Activated CD8-positive, alpha-beta T cell treated with anti-CD3 and anti-CD28 coated beads, Interleukin-2, amount 10 ng/mL, durations not matched to agents 7 days and 5 days (primary cell): Measurements from ENCODE around the gene POLA1. TPM values are rescaled to one million over a fixed set of nuclear protein-coding genes. Genes with fewer than 3 reads are reported as not detected.

Experiments used
- ATAC-seq: fragments of 150-1000 bp; cut with Tn5 transposase; one replicate; pipeline ENCODE4 v1.10.0; 2021; ENCODE audit warnings: moderate library complexity
- CTCF ChIA-PET: fragments of 350-600 bp; sonication (Branson Sonifier 250); formaldehyde crosslinking; loops from one replicate; lab custom pipeline; 2021; ENCODE audit warnings: antibody characterized with exemption; lab: Charles Lee
- POLR2A ChIA-PET: fragments of 350-600 bp; sonication (Branson Sonifier 250); formaldehyde crosslinking; loops from one replicate; lab custom pipeline; 2021; ENCODE audit warnings: antibody characterized with exemption; lab: Charles Lee
- DNase-seq: peaks from one replicate; pipeline ENCODE4 v3.0.0-alpha.2; 2020
- H3K27ac Mint-ChIP-seq: one replicate; pipeline ENCODE4 v1.8.0; 2021; ENCODE audit warnings: mild to moderate bottlenecking, mixed read lengths
- H3K27me3 Mint-ChIP-seq: one replicate; pipeline ENCODE4 v1.8.0; 2021; ENCODE audit warnings: low read depth, mixed read lengths
- H3K36me3 Mint-ChIP-seq: one replicate; pipeline ENCODE4 v1.8.0; 2021; ENCODE audit warnings: low read depth, mixed read lengths
- H3K4me1 Mint-ChIP-seq: one replicate; pipeline ENCODE4 v1.8.0; 2021; ENCODE audit warnings: low read depth, mixed read lengths
- H3K4me3 Mint-ChIP-seq: one replicate; pipeline ENCODE4 v1.8.0; 2021; ENCODE audit warnings: mild to moderate bottlenecking, mixed read lengths
- H3K9me3 Mint-ChIP-seq: one replicate; pipeline ENCODE4 v1.8.0; 2022; ENCODE audit warnings: mixed read lengths; ENCODE audit not compliant: insufficient read depth
- total RNA-seq, 2 experiments: library from RNA; stranded (reverse); gene quantifications; one replicate each; pipeline ENCODE4 v1.2.3, GENCODE V29; 2021

Gene POLA1
- total RNA-seq, 2 experiments from 2014 or later: 37.0 to 38.2 TPM

- ATAC-seq (no peak), DNase-seq (no peak)
- ChIA-PET CTCF (no interaction called here), POLR2A (no interaction called here)
- Mint-ChIP-seq H3K27ac (no peak overlapping the region), H3K9me3 (no peaks in the 10 kb centered on the region), H3K4me3 (no peak overlapping the region), H3K4me1 (peaks cover 10% of the 10 kb centered on the region), H3K36me3 (peaks cover 6% of the 10 kb centered on the region), H3K27me3 (no peaks in the 10 kb centered on the region)
Measured at GRCh38 chrX:24955372-24955930, 261.7 kb downstream of the POLA1 start.

GRCh38 chrX:24956828-24957227 lies 263.1 kb downstream of the POLA1 start:
- H3K4me1 Mint-ChIP-seq: peaks cover 10% of the 10 kb centered on the region
- H3K9me3 Mint-ChIP-seq: no peaks in the 10 kb centered on the region
- no peak overlapping the region for H3K4me3 Mint-ChIP-seq
- no peaks in the 10 kb centered on the region for H3K27me3 Mint-ChIP-seq
- CTCF ChIA-PET: no interaction called here
- DNase-seq: no peak
- no peak for ATAC-seq
- H3K36me3 Mint-ChIP-seq: peaks cover 6% of the 10 kb centered on the region
- POLR2A ChIA-PET: no interaction called here
- H3K27ac Mint-ChIP-seq: no peak overlapping the region

GRCh38 chrX:24961809-24962208 lies 268.1 kb downstream of the POLA1 start:
- Mint-ChIP-seq H3K36me3 (peaks cover 4% of the 10 kb centered on the region), H3K4me3 (no peak overlapping the region), H3K4me1 (no peaks in the 10 kb centered on the region), H3K27me3 (no peaks in the 10 kb centered on the region), H3K27ac (no peak overlapping the region), H3K9me3 (no peaks in the 10 kb centered on the region)
- DNase-seq: no peak
- CTCF ChIA-PET: no interaction called here
- POLR2A ChIA-PET: no interaction called here
- no peak for ATAC-seq

GRCh38 chrX:24963823-24964222 lies 270.1 kb downstream of the POLA1 start:
- ChIA-PET POLR2A (no interaction called here), CTCF (no interaction called here)
- H3K27me3 Mint-ChIP-seq: no peaks in the 10 kb centered on the region
- DNase-seq: no peak
- H3K36me3 Mint-ChIP-seq: no peaks in the 10 kb centered on the region
- ATAC-seq: no peak
- no peak overlapping the region for H3K4me3 Mint-ChIP-seq
- H3K4me1 Mint-ChIP-seq: no peaks in the 10 kb centered on the region
- no peaks in the 10 kb centered on the region for H3K9me3 Mint-ChIP-seq
- H3K27ac Mint-ChIP-seq: no peak overlapping the region

- no peak for DNase-seq
Measured at GRCh38 chrX:24965372-24965771, 271.7 kb downstream of the POLA1 start.

GRCh38 chrX:24969812-24970211 lies 276.1 kb downstream of the POLA1 start:
- no peaks in the 10 kb centered on the region for H3K4me1 Mint-ChIP-seq
- peaks cover 19% of the 10 kb centered on the region for H3K36me3 Mint-ChIP-seq
- POLR2A ChIA-PET: no interaction called here
- CTCF ChIA-PET: no interaction called here
- no peak for DNase-seq
- no peak overlapping the region for H3K4me3 Mint-ChIP-seq
- no peaks in the 10 kb centered on the region for H3K27me3 Mint-ChIP-seq
- H3K9me3 Mint-ChIP-seq: no peaks in the 10 kb centered on the region
- no peak overlapping the region for H3K27ac Mint-ChIP-seq
- no peak for ATAC-seq

More at GRCh38 chrX:24965372-24965771, 271.7 kb downstream of the POLA1 start:
- Mint-ChIP-seq H3K4me3 (no peak overlapping the region), H3K36me3 (peaks cover 8% of the 10 kb centered on the region), H3K4me1 (no peaks in the 10 kb centered on the region), H3K9me3 (no peaks in the 10 kb centered on the region), H3K27me3 (no peaks in the 10 kb centered on the region), H3K27ac (no peak overlapping the region)
- CTCF ChIA-PET: interaction anchor here (1.4 kb wide), 1 partner anchor 127 kb away, joined by 3 read pairs; no protein-coding TSS in a partner anchor
- no peak for ATAC-seq
- POLR2A ChIA-PET: no interaction called here

- CTCF ChIA-PET: no interaction called here
- Mint-ChIP-seq H3K4me1 (no peaks in the 10 kb centered on the region), H3K4me3 (no peak overlapping the region), H3K36me3 (peaks cover 4% of the 10 kb centered on the region), H3K9me3 (no peaks in the 10 kb centered on the region), H3K27me3 (no peaks in the 10 kb centered on the region), H3K27ac (no peak overlapping the region)
- DNase-seq (no peak), ATAC-seq (no peak)
- POLR2A ChIA-PET: no interaction called here
Measured at GRCh38 chrX:24979081-24979480, 285.4 kb downstream of the POLA1 start.

GRCh38 chrX:24981030-24981429 lies 287.3 kb downstream of the POLA1 start:
- H3K27ac Mint-ChIP-seq: no peak overlapping the region
- no peak overlapping the region for H3K4me3 Mint-ChIP-seq
- H3K9me3 Mint-ChIP-seq: no peaks in the 10 kb centered on the region
- DNase-seq (no peak), ATAC-seq (no peak)
- CTCF ChIA-PET: no interaction called here
- no peaks in the 10 kb centered on the region for H3K27me3 Mint-ChIP-seq
- H3K36me3 Mint-ChIP-seq: peaks cover 1% of the 10 kb centered on the region
- POLR2A ChIA-PET: no interaction called here
- H3K4me1 Mint-ChIP-seq: no peaks in the 10 kb centered on the region

- ChIA-PET POLR2A (no interaction called here), CTCF (no interaction called here)
- H3K4me1 Mint-ChIP-seq: no peaks in the 10 kb centered on the region
- H3K9me3 Mint-ChIP-seq: no peaks in the 10 kb centered on the region
- H3K27ac Mint-ChIP-seq: no peak overlapping the region
- H3K27me3 Mint-ChIP-seq: no peaks in the 10 kb centered on the region
- no peak for ATAC-seq
- peaks cover 7% of the 10 kb centered on the region for H3K36me3 Mint-ChIP-seq
- H3K4me3 Mint-ChIP-seq: no peak overlapping the region
- no peak for DNase-seq
Measured at GRCh38 chrX:24982306-24982965, 288.7 kb downstream of the POLA1 start.

GRCh38 chrX:24983931-24984330 lies 290.2 kb downstream of the POLA1 start:
- ATAC-seq: no peak
- H3K4me1 Mint-ChIP-seq: no peaks in the 10 kb centered on the region
- peaks cover 8% of the 10 kb centered on the region for H3K36me3 Mint-ChIP-seq
- no peak overlapping the region for H3K4me3 Mint-ChIP-seq
- DNase-seq: no peak
- CTCF ChIA-PET: no interaction called here
- POLR2A ChIA-PET: no interaction called here
- H3K9me3 Mint-ChIP-seq: no peaks in the 10 kb centered on the region
- H3K27ac Mint-ChIP-seq: no peak overlapping the region
- H3K27me3 Mint-ChIP-seq: no peaks in the 10 kb centered on the region

GRCh38 chrX:24985120-24985519 lies 291.4 kb downstream of the POLA1 start:
- H3K9me3 Mint-ChIP-seq: no peaks in the 10 kb centered on the region
- CTCF ChIA-PET: no interaction called here
- peaks cover 8% of the 10 kb centered on the region for H3K36me3 Mint-ChIP-seq
- POLR2A ChIA-PET: no interaction called here
- no peaks in the 10 kb centered on the region for H3K27me3 Mint-ChIP-seq
- ATAC-seq: no peak
- no peak overlapping the region for H3K4me3 Mint-ChIP-seq
- no peak for DNase-seq
- no peaks in the 10 kb centered on the region for H3K4me1 Mint-ChIP-seq
- no peak overlapping the region for H3K27ac Mint-ChIP-seq

GRCh38 chrX:24987731-24988130 lies 294.0 kb downstream of the POLA1 start:
- ChIA-PET POLR2A (interaction anchor here (0.6 kb wide), 1 partner anchor 131 kb away, joined by 7 read pairs; no protein-coding TSS in a partner anchor), CTCF (no interaction called here)
- ATAC-seq (no peak), DNase-seq (no peak)
- H3K27ac Mint-ChIP-seq: no peak overlapping the region
- no peaks in the 10 kb centered on the region for H3K9me3 Mint-ChIP-seq
- peaks cover 8% of the 10 kb centered on the region for H3K36me3 Mint-ChIP-seq
- H3K4me1 Mint-ChIP-seq: no peaks in the 10 kb centered on the region
- H3K27me3 Mint-ChIP-seq: no peaks in the 10 kb centered on the region
- no peak overlapping the region for H3K4me3 Mint-ChIP-seq
